ENCODE measurements around the gene RTL3. TPM values are rescaled to one million over a fixed set of nuclear protein-coding genes. Genes with fewer than 3 reads are reported as not detected.
"Not testable (repeated sequence)": the region's sequence is repeated elsewhere in the genome, so short reads cannot be mapped to it uniquely, and the experiment has no call there.

Gene RTL3
- total RNA-seq, 1 donor from 2014 or later = not detected

- no peaks in the 10 kb centered on the region for H3K27me3 Mint-ChIP-seq (ENCODE audit: low read depth)
- peaks cover 17% of the 10 kb centered on the region for H3K9me3 Mint-ChIP-seq
- H3K36me3 Mint-ChIP-seq (ENCODE audit: low read depth) = peaks cover 5% of the 10 kb centered on the region
- no peak overlapping the region for H3K27ac Mint-ChIP-seq (ENCODE audit: unreplicated experiment)
- no peak for DNase-seq (ENCODE audit: low read depth, low spot score)
- no peak overlapping the region for H3K4me3 Mint-ChIP-seq
- H3K4me1 Mint-ChIP-seq = no peaks in the 10 kb centered on the region
- no peak for TF ChIP-seq CTCF (conservative IDR thresholded peaks at IDR 0.05)
Measured at GRCh38 chrX:78643096-78643495, 16.0 kb downstream of the RTL3 start.

- H3K36me3 Mint-ChIP-seq (ENCODE audit: low read depth); H3K27ac Mint-ChIP-seq (ENCODE audit: unreplicated experiment); DNase-seq (ENCODE audit: low read depth, low spot score); H3K4me1 Mint-ChIP-seq; H3K4me3 Mint-ChIP-seq; H3K27me3 Mint-ChIP-seq (ENCODE audit: low read depth): not testable (repeated sequence)
- peaks cover 17% of the 10 kb centered on the region for H3K9me3 Mint-ChIP-seq
Measured at GRCh38 chrX:78636096-78636495, 23.0 kb downstream of the RTL3 start.

- TF ChIP-seq CTCF (conservative IDR thresholded peaks at IDR 0.05) = no peak
- no peaks in the 10 kb centered on the region for H3K36me3 Mint-ChIP-seq (ENCODE audit: low read depth)
- no peaks in the 10 kb centered on the region for H3K4me1 Mint-ChIP-seq
- no peak overlapping the region for H3K27ac Mint-ChIP-seq (ENCODE audit: unreplicated experiment)
- H3K27me3 Mint-ChIP-seq (ENCODE audit: low read depth) = no peaks in the 10 kb centered on the region
- no peak for DNase-seq (ENCODE audit: low read depth, low spot score)
- H3K4me3 Mint-ChIP-seq = no peak overlapping the region
- H3K9me3 Mint-ChIP-seq = no peaks in the 10 kb centered on the region
Measured at GRCh38 chrX:78624962-78625909, 33.9 kb downstream of the RTL3 start.

- no peak for TF ChIP-seq CTCF (conservative IDR thresholded peaks at IDR 0.05)
- H3K4me3 Mint-ChIP-seq = no peak overlapping the region
- H3K9me3 Mint-ChIP-seq = no peaks in the 10 kb centered on the region
- H3K27ac Mint-ChIP-seq (ENCODE audit: unreplicated experiment) = no peak overlapping the region
- H3K4me1 Mint-ChIP-seq = no peaks in the 10 kb centered on the region
- DNase-seq (ENCODE audit: low read depth, low spot score) = no peak
- no peaks in the 10 kb centered on the region for H3K36me3 Mint-ChIP-seq (ENCODE audit: low read depth)
- no peaks in the 10 kb centered on the region for H3K27me3 Mint-ChIP-seq (ENCODE audit: low read depth)
Measured at GRCh38 chrX:78624426-78624825, 34.7 kb downstream of the RTL3 start.

GRCh38 chrX:78622831-78623230, 36.3 kb downstream of the RTL3 start:
- DNase-seq (ENCODE audit: low read depth, low spot score) = no peak
- Mint-ChIP-seq H3K36me3 (ENCODE audit: low read depth) (no peaks in the 10 kb centered on the region), H3K27me3 (ENCODE audit: low read depth) (no peaks in the 10 kb centered on the region), H3K27ac (ENCODE audit: unreplicated experiment) (no peak overlapping the region), H3K4me1 (no peaks in the 10 kb centered on the region), H3K4me3 (no peak overlapping the region), H3K9me3 (no peaks in the 10 kb centered on the region)
- TF ChIP-seq CTCF (conservative IDR thresholded peaks at IDR 0.05) = no peak

- Mint-ChIP-seq H3K27me3 (ENCODE audit: low read depth) (no peaks in the 10 kb centered on the region), H3K4me1 (no peaks in the 10 kb centered on the region), H3K4me3 (no peak overlapping the region), H3K36me3 (ENCODE audit: low read depth) (no peaks in the 10 kb centered on the region), H3K9me3 (no peaks in the 10 kb centered on the region), H3K27ac (ENCODE audit: unreplicated experiment) (no peak overlapping the region)
- DNase-seq (ENCODE audit: low read depth, low spot score) = no peak
- TF ChIP-seq CTCF (conservative IDR thresholded peaks at IDR 0.05) = no peak
Measured at GRCh38 chrX:78619834-78620233, 39.3 kb downstream of the RTL3 start.
